GM18520 (cell line): ENCODE data around the gene DVL1.
"Not testable (repeated sequence)": the region's sequence is repeated elsewhere in the genome, so short reads cannot be mapped to it uniquely, and the experiment has no call there.

Source experiments
- ATAC-seq: cut with Tn5 transposase; IDR thresholded peaks from one replicate; pipeline ENCODE4 v1.9.1; 2021; ENCODE audit not compliant: unreplicated experiment

Gene DVL1

GRCh38 chr1:1373815-1374588 is 24.8 kb upstream of the DVL1 start:
- no peak for ATAC-seq

GRCh38 chr1:1373051-1373814 is 24.0 kb upstream of the DVL1 start:
- ATAC-seq, result no peak

GRCh38 chr1:1371746-1372711 is 22.8 kb upstream of the DVL1 start:
- ATAC-seq, result no peak

- no peak for ATAC-seq
These were observed 22.1 kb upstream of the DVL1 start for GRCh38 chr1:1371364-1371745.

GRCh38 chr1:1370771-1371300 is 21.6 kb upstream of the DVL1 start:
- ATAC-seq, result no peak

- ATAC-seq, result not testable (repeated sequence)
These were observed 20.9 kb upstream of the DVL1 start for GRCh38 chr1:1370094-1370493.

GRCh38 chr1:1367315-1367714 is 18.1 kb upstream of the DVL1 start:
- no peak for ATAC-seq

- ATAC-seq, result no peak
These were observed 17.5 kb upstream of the DVL1 start for GRCh38 chr1:1366699-1367066.

- no peak for ATAC-seq
These were observed 16.9 kb upstream of the DVL1 start for GRCh38 chr1:1365875-1366698.

- no peak for ATAC-seq
These were observed 15.0 kb upstream of the DVL1 start for GRCh38 chr1:1364266-1364665.

- no peak for ATAC-seq
These were observed 12.8 kb upstream of the DVL1 start for GRCh38 chr1:1361982-1362423.

- no peak for ATAC-seq
These were observed 12.2 kb upstream of the DVL1 start for GRCh38 chr1:1361233-1361981.

GRCh38 chr1:1360506-1361169 is 11.4 kb upstream of the DVL1 start:
- ATAC-seq, result no peak

GRCh38 chr1:1359664-1360468 is 10.6 kb upstream of the DVL1 start:
- ATAC-seq, result no peak

- ATAC-seq, result no peak
These were observed 10.1 kb upstream of the DVL1 start for GRCh38 chr1:1359308-1359663.

- no peak for ATAC-seq
These were observed 9.4 kb upstream of the DVL1 start, which contains the start of gene MXRA8 for GRCh38 chr1:1358433-1359271. TSS of gene MXRA8 (minus strand) at chr1:1358555. CDS start at chr1:1358504, 51 bp downstream.

GRCh38 chr1:1357871-1358432 is 8.7 kb upstream of the DVL1 start:
- ATAC-seq, result no peak
